ENCODE data around the gene ZSCAN26. TPM values are rescaled to one million over a fixed set of nuclear protein-coding genes. Genes with fewer than 3 reads are reported as not detected.
A peak's percentile ranks its signal among the peaks of the same experiment; 100 is the strongest.

ZSCAN26 gene
- total and polyA plus RNA-seq, 2 of the 8 experiments (the other 6 are each of a cell fraction or from before 2014, with no cell fraction given) = 7.0 to 8.5 TPM

GRCh38 chr6:28281288-28282064 lies 14.5 kb downstream of the ZSCAN26 start, which contains the start of gene PGBD1 (continued):
- TF ChIP-seq RBBP5 (IDR thresholded peaks at IDR 0.05; ENCODE audit: borderline replicate concordance, low read depth, low read length) (peak; percentile 88; the same call in 1 of the 2 replicates), CTBP2 (IDR thresholded peaks at IDR 0.05; ENCODE audit: borderline replicate concordance, insufficient read depth, insufficient read length, low read length) (no peak), EP300 (IDR thresholded peaks at IDR 0.05; ENCODE audit: borderline replicate concordance in 1 of 2, low read depth in 2 of 2, low read length in 2 of 2) (no peak), JUND (IDR thresholded peaks at IDR 0.05; ENCODE audit: low read length) (no peak), PHF8 (conservative IDR thresholded peaks at IDR 0.05; ENCODE audit: low read depth, low read length) (peak; percentile 81), JUN (IDR thresholded peaks at IDR 0.05; ENCODE audit: low read depth, low read length) (no peak), KDM1A (IDR thresholded peaks at IDR 0.05; ENCODE audit: borderline replicate concordance, low read length) (no peak), E2F6 (IDR thresholded peaks at IDR 0.05) (no peak), RNF2 (IDR thresholded peaks at IDR 0.05; ENCODE audit: borderline replicate concordance, low read depth, low read length, missing control alignments, poor library complexity, severe bottlenecking) (no peak), ZNF274 (IDR thresholded peaks at IDR 0.05; ENCODE audit: borderline replicate concordance, extremely low read depth, low read length) (no peak), NRF1 (IDR thresholded peaks at IDR 0.05; ENCODE audit: low read depth, low read length) (no peak), CHD2 (IDR thresholded peaks at IDR 0.05; ENCODE audit: low read length) (no peak), BRCA1 (IDR thresholded peaks at IDR 0.05; ENCODE audit: low read depth, low read length) (no peak), SRF (IDR thresholded peaks at IDR 0.05; ENCODE audit: low read depth, low read length) (no peak), HDAC2 (IDR thresholded peaks at IDR 0.05; ENCODE audit: borderline replicate concordance in 1 of 2, low read depth in 2 of 2, low read length in 2 of 2) (0 out of 4 replicates have a peak, but pooled peaks of 1 of the 2 experiments have one; percentile 77), CHD1 (IDR thresholded peaks at IDR 0.05; ENCODE audit: low read depth, low read length) (no peak), SP4 (IDR thresholded peaks at IDR 0.05; ENCODE audit: low read length) (no peak), POLR2AphosphoS5 (IDR thresholded peaks at IDR 0.05; ENCODE audit: low read depth, low read length) (no peak), CTCF (IDR thresholded peaks at IDR 0.05; ENCODE audit: control extremely low read depth in 1 of 3, insufficient read depth in 1 of 3, low read depth in 1 of 3, low read length in 3 of 3) (no peak), SIRT6 (IDR thresholded peaks at IDR 0.05; ENCODE audit: low read length) (no peak)
